ENCODE measurements around the gene PSMG1. TPM values are rescaled to one million over a fixed set of nuclear protein-coding genes. Genes with fewer than 3 reads are reported as not detected.

The PSMG1 gene
- total and polyA plus RNA-seq, 9 of the 15 experiments (the other 6 are each of a cell fraction or from before 2014, with no cell fraction given), result 54.5 to 427 (median 328) TPM

- TF ChIP-seq RCOR1 (IDR thresholded peaks at IDR 0.05; ENCODE audit: borderline replicate concordance in 1 of 2, low read depth in 2 of 2, low read length in 2 of 2) (peak in 1 of 2 experiments; percentile 35; a peak in 1 of 4 replicates), JUND (IDR thresholded peaks at IDR 0.05; ENCODE audit: borderline replicate concordance, low read depth, low read length) (no peak), JUND (tag; IDR thresholded peaks at IDR 0.05; ENCODE audit: borderline replicate concordance, low read depth, low read length) (peak; percentile 40; the same call in 1 of the 3 replicates), CHD2 (IDR thresholded peaks at IDR 0.05; ENCODE audit: low read depth, low read length) (no peak), ZNF311 (CRISPR knock-in tag; IDR thresholded peaks at IDR 0.05) (no peak), RBM17 (IDR thresholded peaks at IDR 0.05; ENCODE audit: borderline replicate concordance, low read depth, low read length) (no peak), CBFA2T3 (IDR thresholded peaks at IDR 0.05) (peak; percentile 77), STAT6 (CRISPR knock-in tag; IDR thresholded peaks at IDR 0.05) (no peak), ZNF165 (CRISPR knock-in tag; IDR thresholded peaks at IDR 0.05; ENCODE audit: borderline replicate concordance) (no peak), U2AF1 (optimal IDR thresholded peaks at IDR 0.05; ENCODE audit: low read depth, low read length) (no peak), TAL1 (IDR thresholded peaks at IDR 0.05) (peak; percentile 56), SOX6 (IDR thresholded peaks at IDR 0.05) (peak; percentile 81), SMARCB1 (IDR thresholded peaks at IDR 0.05; ENCODE audit: insufficient read length, low read depth) (no peak), ZNF280B (CRISPR knock-in tag; IDR thresholded peaks at IDR 0.05) (no peak), ZBTB33 (CRISPR knock-in tag; IDR thresholded peaks at IDR 0.05) (no peak), ZFP1 (CRISPR knock-in tag; IDR thresholded peaks at IDR 0.05) (no peak), RUNX1 (IDR thresholded peaks at IDR 0.05; ENCODE audit: low read depth) (no peak), ATF2 (CRISPR knock-in tag; IDR thresholded peaks at IDR 0.05) (no peak), SNAPC5 (CRISPR knock-in tag; IDR thresholded peaks at IDR 0.05) (no peak)
Measured at GRCh38 chr21:39148975-39149374, 34.3 kb downstream of the PSMG1 start (continued).
